GM18519 (cell line): ENCODE data around the gene OR56A4.

Experiments
- ATAC-seq: cut with Tn5 transposase; IDR thresholded peaks from one replicate; pipeline ENCODE4 v1.9.1; 2021; ENCODE audit warnings: mild to moderate bottlenecking, moderate library complexity; ENCODE audit not compliant: unreplicated experiment, low FRiP score

Gene OR56A4

GRCh38 chr11:6006846-6007245 lies at the start of gene OR56A4:
Gene OR56A4, minus strand, starts transcription at chr11:6006946. Its CDS starts 3,954 bp downstream, at chr11:6002992.
- ATAC-seq = no peak

GRCh38 chr11:6055569-6055968 lies 48.8 kb upstream of the OR56A4 start:
- ATAC-seq = no peak

GRCh38 chr11:6052374-6052773 lies 45.6 kb upstream of the OR56A4 start:
- no peak for ATAC-seq

GRCh38 chr11:6040874-6041273 lies 34.1 kb upstream of the OR56A4 start:
- ATAC-seq = no peak

- no peak for ATAC-seq
These were observed 24.1 kb upstream of the OR56A4 start, which contains the start of gene OR56A1 for GRCh38 chr11:6030708-6031405. Gene OR56A1, minus strand, starts transcription at chr11:6030758. Its CDS starts 3,066 bp downstream, at chr11:6027692.

GRCh38 chr11:6027501-6027900 lies 20.8 kb upstream of the OR56A4 start:
- no peak for ATAC-seq

GRCh38 chr11:6025056-6025455 lies 18.3 kb upstream of the OR56A4 start:
- ATAC-seq = no peak

GRCh38 chr11:6022956-6023355 lies 16.2 kb upstream of the OR56A4 start:
- peak; percentile 66 for ATAC-seq

- ATAC-seq = no peak
These were observed 6.3 kb upstream of the OR56A4 start for GRCh38 chr11:6013042-6013441.

GRCh38 chr11:6012035-6012668 lies 5.4 kb upstream of the OR56A4 start:
- no peak for ATAC-seq

GRCh38 chr11:6006395-6006794 lies 351 bp downstream of the OR56A4 start:
- no peak for ATAC-seq

GRCh38 chr11:6002202-6002699 lies 4.5 kb downstream of the OR56A4 start:
- ATAC-seq = no peak

- ATAC-seq = no peak
These were observed 12.0 kb downstream of the OR56A4 start for GRCh38 chr11:5994791-5995190.

GRCh38 chr11:5992604-5993251 lies 14.0 kb downstream of the OR56A4 start:
- peak; percentile 59 for ATAC-seq

GRCh38 chr11:5992150-5992549 lies 14.6 kb downstream of the OR56A4 start:
- ATAC-seq = no peak

GRCh38 chr11:5989203-5989602 lies 17.5 kb downstream of the OR56A4 start:
- no peak for ATAC-seq

- no peak for ATAC-seq
These were observed 19.9 kb downstream of the OR56A4 start, which contains the start of gene OR52L1 for GRCh38 chr11:5986885-5987284. Gene OR52L1, minus strand, starts transcription at chr11:5986985. Its CDS starts 55 bp downstream, at chr11:5986930.

GRCh38 chr11:5983443-5983842 lies 23.3 kb downstream of the OR56A4 start:
- no peak for ATAC-seq

- no peak for ATAC-seq
These were observed 33.2 kb downstream of the OR56A4 start for GRCh38 chr11:5973530-5973929.

GRCh38 chr11:5968394-5968793 lies 38.4 kb downstream of the OR56A4 start, which contains the start of gene OR56A5:
Gene OR56A5, minus strand, starts transcription at chr11:5968494. Its CDS starts 0 bp downstream, at chr11:5968494.
- ATAC-seq = no peak

- no peak for ATAC-seq
These were observed 39.0 kb downstream of the OR56A4 start for GRCh38 chr11:5967708-5968107.
